Activated B cell treated with CpG ODN at 0.5 μM for 24 hours (primary cell): ENCODE measurements around the gene POLD4. TPM values are rescaled to one million over a fixed set of nuclear protein-coding genes. Genes with fewer than 3 reads are reported as not detected.

Experiments used
- ATAC-seq: fragments of 200-7000 bp; cut with Tn5 transposase; one replicate; pipeline ENCODE4 v1.10.0; 2021; ENCODE audit warnings: low read depth, mild to moderate bottlenecking, moderate library complexity
- CTCF ChIA-PET: fragments of 350-600 bp; sonication (Branson Sonifier 250); formaldehyde crosslinking; loops from one replicate; lab custom pipeline; 2021; ENCODE audit warnings: antibody characterized with exemption; lab: Charles Lee
- POLR2A ChIA-PET: fragments of 350-600 bp; sonication (Branson Sonifier 250); formaldehyde crosslinking; loops from one replicate; lab custom pipeline; 2021; ENCODE audit warnings: antibody characterized with exemption; lab: Charles Lee
- DNase-seq: peaks from one replicate; pipeline ENCODE4 v3.0.0; 2022
- H3K27ac Mint-ChIP-seq: one replicate; pipeline ENCODE4 v1.8.0; 2020; ENCODE audit warnings: mixed read lengths
- H3K27me3 Mint-ChIP-seq: one replicate; pipeline ENCODE4 v1.8.0; 2021; ENCODE audit warnings: mixed read lengths
- H3K36me3 Mint-ChIP-seq: one replicate; pipeline ENCODE4 v1.8.0; 2021; ENCODE audit warnings: low read depth, mixed read lengths
- H3K4me1 Mint-ChIP-seq: one replicate; pipeline ENCODE4 v1.8.0; 2021; ENCODE audit warnings: mixed read lengths
- H3K4me3 Mint-ChIP-seq: one replicate; pipeline ENCODE4 v1.8.0; 2020; ENCODE audit warnings: mild to moderate bottlenecking, mixed read lengths
- H3K9me3 Mint-ChIP-seq: one replicate; pipeline ENCODE4 v1.8.0; 2020; ENCODE audit warnings: mixed read lengths
- intact Hi-C: fragments of 100-400 bp; cut with micrococcal nuclease; formaldehyde crosslinking; loops from one replicate; pipeline ENCODE4 v1.15.1; 2024
- total RNA-seq: library from RNA; stranded (reverse); gene quantifications from 2 replicates; pipeline ENCODE4 v1.2.3, GENCODE V29; 2022
- TF ChIP-seq, protein P1 (sequence below): fragments of 200-600 bp; IDR thresholded peaks from one replicate; pipeline ENCODE4 v1.8.0; 2022; ENCODE audit warnings: antibody characterized with exemption, mild to moderate bottlenecking

Gene POLD4
- total RNA-seq, 1 donor from 2014 or later = 166 TPM

DNA sequence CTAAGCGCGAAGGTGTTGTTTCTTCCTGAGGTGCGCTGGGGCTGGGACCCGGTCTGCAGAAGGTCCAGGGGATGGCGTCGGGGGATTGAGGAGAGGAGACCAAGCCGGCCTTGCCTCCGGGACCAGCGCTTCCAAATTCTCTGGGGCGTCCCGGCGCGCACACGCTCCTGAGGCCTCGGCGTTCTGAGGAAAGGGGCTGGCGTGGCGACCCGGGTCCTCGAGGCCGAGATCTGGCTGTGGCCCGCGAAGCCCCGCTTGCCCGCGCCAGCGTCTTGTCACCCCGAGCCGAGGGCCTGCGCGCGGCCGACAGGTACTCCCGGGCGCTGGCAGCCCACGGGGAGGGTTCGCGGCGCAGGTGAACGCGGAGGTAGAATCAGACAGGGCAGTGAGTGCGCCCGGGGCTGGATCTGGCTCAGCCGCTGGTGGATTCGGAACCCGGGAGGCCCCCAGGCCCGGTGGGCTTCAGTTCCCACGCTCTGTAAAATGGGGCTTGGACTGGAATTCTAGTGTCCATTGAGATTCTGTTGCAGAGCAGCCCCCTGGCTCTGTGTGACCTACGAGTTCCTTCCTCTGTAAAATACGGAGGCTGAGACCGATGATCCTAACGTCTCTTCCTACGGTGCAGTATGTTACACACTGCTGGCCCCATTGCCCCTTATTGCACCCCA, 35.3 kb downstream of the POLD4 start:
- POLR2A ChIA-PET = interaction anchor here (0.7 to 5.3 kb wide), 25 partner anchors 15 to 571 kb away, joined by 3 to 85 read pairs (median 5); partner anchors contain the start of genes AIP, ANKRD13D, GRK2 and POLD4
- CTCF ChIA-PET = interaction anchor here (0.7 to 6.5 kb wide), 22 partner anchors 10 to 237 kb away, joined by 3 to 75 read pairs (median 6); partner anchors contain the start of genes ANKRD13D, GRK2, POLD4 and RAD9A
- intact Hi-C loops = loop anchor here (1.0 kb wide), 8 partner anchors 30 to 237 kb away; partner anchors contain the start of genes GRK2 and POLD4
- Mint-ChIP-seq H3K27me3 (no peaks in the 10 kb centered on the region), H3K27ac (peak overlapping the region; percentile 98), H3K4me3 (peak overlapping the region; percentile 98), H3K4me1 (peaks cover 17% of the 10 kb centered on the region), H3K9me3 (no peaks in the 10 kb centered on the region), H3K36me3 (peaks cover 6% of the 10 kb centered on the region)
- no peak for DNase-seq
- peak; percentile 11 for ATAC-seq
- TF ChIP-seq, protein P1, sequence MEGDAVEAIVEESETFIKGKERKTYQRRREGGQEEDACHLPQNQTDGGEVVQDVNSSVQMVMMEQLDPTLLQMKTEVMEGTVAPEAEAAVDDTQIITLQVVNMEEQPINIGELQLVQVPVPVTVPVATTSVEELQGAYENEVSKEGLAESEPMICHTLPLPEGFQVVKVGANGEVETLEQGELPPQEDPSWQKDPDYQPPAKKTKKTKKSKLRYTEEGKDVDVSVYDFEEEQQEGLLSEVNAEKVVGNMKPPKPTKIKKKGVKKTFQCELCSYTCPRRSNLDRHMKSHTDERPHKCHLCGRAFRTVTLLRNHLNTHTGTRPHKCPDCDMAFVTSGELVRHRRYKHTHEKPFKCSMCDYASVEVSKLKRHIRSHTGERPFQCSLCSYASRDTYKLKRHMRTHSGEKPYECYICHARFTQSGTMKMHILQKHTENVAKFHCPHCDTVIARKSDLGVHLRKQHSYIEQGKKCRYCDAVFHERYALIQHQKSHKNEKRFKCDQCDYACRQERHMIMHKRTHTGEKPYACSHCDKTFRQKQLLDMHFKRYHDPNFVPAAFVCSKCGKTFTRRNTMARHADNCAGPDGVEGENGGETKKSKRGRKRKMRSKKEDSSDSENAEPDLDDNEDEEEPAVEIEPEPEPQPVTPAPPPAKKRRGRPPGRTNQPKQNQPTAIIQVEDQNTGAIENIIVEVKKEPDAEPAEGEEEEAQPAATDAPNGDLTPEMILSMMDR = no peak

DNA sequence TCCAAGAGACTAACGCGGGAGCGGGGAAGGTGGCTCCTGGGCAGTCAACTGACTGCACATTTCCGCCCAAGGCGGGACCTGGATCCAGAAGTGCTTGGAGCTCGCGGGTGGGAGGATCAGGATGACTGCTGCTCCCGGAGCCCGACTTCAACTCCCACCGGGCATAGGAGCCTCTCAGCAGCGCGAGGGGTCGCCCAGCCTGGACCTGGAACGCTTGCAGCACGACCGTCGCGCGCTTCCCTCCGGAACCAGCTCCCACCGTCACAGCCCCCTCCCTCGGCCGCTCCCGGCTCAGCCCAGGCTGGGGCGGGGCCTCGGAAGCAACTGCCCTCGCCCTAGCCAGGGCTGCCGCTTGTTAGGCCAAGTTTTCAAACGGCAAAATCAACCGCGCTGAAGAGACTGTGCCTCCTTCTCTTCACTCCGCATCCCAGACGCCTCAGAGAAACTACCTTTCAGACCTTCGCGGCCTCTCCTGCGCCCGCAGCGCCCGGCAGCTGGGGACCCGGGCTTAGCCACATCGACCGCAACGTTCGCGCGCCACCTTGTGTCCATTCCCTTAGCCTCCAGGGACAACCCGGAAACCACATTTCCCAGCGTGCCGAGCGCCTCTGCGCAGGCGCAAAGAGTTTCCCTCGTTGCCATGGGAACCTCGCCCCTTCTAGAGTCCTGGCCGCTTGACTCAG, 36.0 kb downstream of the POLD4 start:
- TF ChIP-seq, protein P1 = no peak
- DNase-seq (peak; percentile 96), ATAC-seq (peak; percentile 82)
- POLR2A ChIA-PET = interaction anchor here (0.7 to 5.3 kb wide), 27 partner anchors 14 to 570 kb away, joined by 3 to 85 read pairs (median 4); partner anchors contain the start of genes AIP, ANKRD13D, GRK2 and POLD4
- H3K4me1 Mint-ChIP-seq = peaks cover 23% of the 10 kb centered on the region
- peaks cover 6% of the 10 kb centered on the region for H3K36me3 Mint-ChIP-seq
- CTCF ChIA-PET = interaction anchor here (0.6 to 6.5 kb wide), 26 partner anchors 10 to 236 kb away, joined by 3 to 75 read pairs (median 4); partner anchors contain the start of genes ANKRD13D, GRK2, POLD4 and RAD9A
- H3K9me3 Mint-ChIP-seq = no peaks in the 10 kb centered on the region
- H3K4me3 Mint-ChIP-seq = peak overlapping the region; percentile 98
- no peaks in the 10 kb centered on the region for H3K27me3 Mint-ChIP-seq
- peak overlapping the region; percentile 98 for H3K27ac Mint-ChIP-seq
- intact Hi-C loops = loop anchor here (1.0 kb wide), 8 partner anchors 29 to 236 kb away; partner anchors contain the start of genes GRK2 and POLD4

DNA sequence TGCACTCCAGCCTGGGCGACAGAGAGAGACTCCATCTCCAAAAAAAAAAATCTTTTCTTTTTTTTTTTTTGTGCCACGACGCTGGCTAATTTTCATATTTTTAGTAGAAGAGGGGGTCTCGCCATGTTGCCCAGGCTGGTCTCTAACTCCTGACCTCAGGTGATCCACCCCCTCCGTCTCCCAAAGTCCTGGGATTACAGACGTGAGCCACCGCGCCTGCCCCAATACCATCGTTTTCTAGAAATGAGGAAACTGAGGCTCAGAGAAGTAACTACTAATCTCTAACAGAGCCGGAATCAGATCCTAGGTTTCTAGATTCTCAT, 36.5 kb downstream of the POLD4 start:
- TF ChIP-seq, protein P1 = no peak
- ATAC-seq = no peak
- ChIA-PET POLR2A (interaction anchor here (0.7 to 5.3 kb wide), 21 partner anchors 21 to 222 kb away, joined by 3 to 85 read pairs (median 5); partner anchors contain the start of genes AIP, ANKRD13D, GRK2 and POLD4), CTCF (interaction anchor here (0.6 to 6.5 kb wide), 22 partner anchors 9 to 236 kb away, joined by 3 to 75 read pairs (median 6); partner anchors contain the start of genes ANKRD13D, GRK2 and POLD4)
- peak overlapping the region; percentile 98 for H3K27ac Mint-ChIP-seq
- H3K36me3 Mint-ChIP-seq = peaks cover 6% of the 10 kb centered on the region
- peak overlapping the region; percentile 98 for H3K4me3 Mint-ChIP-seq
- peaks cover 25% of the 10 kb centered on the region for H3K4me1 Mint-ChIP-seq
- H3K27me3 Mint-ChIP-seq = no peaks in the 10 kb centered on the region
- intact Hi-C loops = loop anchor here (1.0 kb wide), 8 partner anchors 29 to 236 kb away; partner anchors contain the start of genes GRK2 and POLD4
- DNase-seq = no peak
- no peaks in the 10 kb centered on the region for H3K9me3 Mint-ChIP-seq

DNA sequence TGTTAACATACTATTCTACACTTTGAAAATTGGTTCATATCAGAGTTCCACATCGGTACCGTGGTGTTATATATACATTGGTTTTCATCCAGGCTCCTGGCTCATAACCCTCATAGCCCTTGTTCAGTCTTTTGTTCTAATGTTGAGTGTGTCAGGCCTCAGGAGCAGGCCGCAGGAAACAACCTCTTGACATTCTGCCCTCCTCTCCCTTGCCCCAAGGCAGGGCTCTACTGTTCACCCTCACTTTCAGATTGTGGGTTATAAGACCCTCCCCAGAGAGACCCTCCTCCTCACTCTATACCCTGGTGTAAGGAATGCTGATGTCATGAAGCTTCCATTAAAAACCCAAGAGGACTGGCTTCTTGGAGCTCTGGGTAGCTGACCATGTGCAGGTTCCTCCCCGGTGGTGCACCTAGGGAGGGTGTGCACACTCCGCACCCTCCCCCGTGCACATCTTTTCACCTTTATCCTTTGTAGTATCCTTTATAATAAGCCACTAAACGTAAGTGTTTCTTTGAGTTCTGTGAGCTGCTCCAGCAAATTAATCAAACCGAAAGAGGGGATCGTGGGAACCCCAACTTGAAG, 37.9 kb downstream of the POLD4 start:
- Mint-ChIP-seq H3K36me3 (peaks cover 4% of the 10 kb centered on the region), H3K4me3 (peak overlapping the region; percentile 57), H3K4me1 (peaks cover 25% of the 10 kb centered on the region), H3K27me3 (no peaks in the 10 kb centered on the region), H3K27ac (peak overlapping the region; percentile 18), H3K9me3 (no peaks in the 10 kb centered on the region)
- intact Hi-C loops = no loop called here
- TF ChIP-seq, protein P1 = no peak
- ATAC-seq (no peak), DNase-seq (no peak)
- ChIA-PET POLR2A (interaction anchor here (1.0 to 5.3 kb wide), 5 partner anchors 27 to 57 kb away, joined by 3 to 85 read pairs (median 53); partner anchors contain the start of genes ANKRD13D, GRK2 and POLD4), CTCF (interaction anchor here (0.8 to 3.1 kb wide), 5 partner anchors 38 to 136 kb away, joined by 3 to 21 read pairs (median 3); no protein-coding TSS in a partner anchor)
